HG02943 (cell line): ENCODE data around the gene GTPBP4.

Source experiments
- ATAC-seq: cut with Tn5 transposase; IDR thresholded peaks from one replicate; pipeline ENCODE4 v1.9.1; 2021; ENCODE audit warnings: mild to moderate bottlenecking, low read depth, moderate library complexity; ENCODE audit not compliant: unreplicated experiment

GTPBP4 gene

DNA sequence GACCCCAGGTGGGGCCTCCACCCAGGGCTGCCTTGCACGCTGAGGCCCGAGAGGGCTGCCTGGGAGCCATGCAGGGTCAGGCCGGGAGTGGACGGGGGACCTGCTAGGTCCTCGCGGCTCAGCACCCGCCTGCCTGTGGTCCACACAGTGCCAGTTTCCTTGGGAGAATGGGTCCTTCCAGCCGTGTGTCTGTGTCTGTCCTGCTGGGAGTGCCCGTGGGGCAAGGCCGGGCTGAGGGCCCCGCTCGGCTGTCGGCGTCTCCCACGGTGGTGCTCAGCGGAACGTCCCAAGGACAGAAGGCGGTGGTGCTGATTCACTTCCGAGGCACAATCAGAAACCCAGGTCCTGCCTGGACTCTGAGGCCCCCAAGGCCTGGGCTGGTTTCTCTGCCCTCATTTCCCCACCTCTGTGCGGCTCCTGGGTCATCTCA lies 23.2 kb upstream of the GTPBP4 start:
- ATAC-seq: no peak

- ATAC-seq: no peak
Measured at GRCh38 chr10:966466-967235, 21.6 kb upstream of the GTPBP4 start.

DNA sequence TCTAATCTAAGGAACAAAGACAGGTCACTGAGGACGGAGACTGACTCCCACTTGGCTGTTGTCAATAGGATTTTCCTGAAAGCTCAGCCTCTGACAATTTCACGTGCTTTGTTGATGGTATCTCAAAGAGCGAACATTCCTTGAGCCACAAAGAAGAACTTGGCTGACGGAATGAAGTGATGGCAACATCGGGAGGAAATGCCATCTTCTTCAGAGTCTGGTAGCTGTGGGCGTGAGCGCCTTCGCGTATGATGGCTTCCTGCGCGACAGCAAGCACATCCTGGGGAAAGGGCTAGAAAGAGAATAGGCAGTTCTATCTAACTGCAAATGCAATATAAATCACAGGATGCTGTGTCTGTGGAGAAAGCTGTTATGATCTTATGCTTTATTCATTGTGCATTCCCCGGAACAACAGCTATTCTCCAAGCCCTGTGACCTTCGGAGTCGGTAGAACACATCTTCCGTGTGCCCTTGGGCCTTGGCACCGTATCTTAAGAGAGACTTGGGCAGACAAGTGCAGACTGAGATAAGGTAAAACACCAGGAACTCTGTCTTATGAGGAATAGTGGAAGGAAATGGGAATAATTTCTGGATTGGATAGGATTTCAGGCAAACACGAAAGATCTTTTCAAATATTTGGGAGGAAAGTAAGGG lies 19.6 kb upstream of the GTPBP4 start:
- no peak for ATAC-seq

GRCh38 chr10:969473-970150 lies 18.6 kb upstream of the GTPBP4 start:
- ATAC-seq: no peak

DNA sequence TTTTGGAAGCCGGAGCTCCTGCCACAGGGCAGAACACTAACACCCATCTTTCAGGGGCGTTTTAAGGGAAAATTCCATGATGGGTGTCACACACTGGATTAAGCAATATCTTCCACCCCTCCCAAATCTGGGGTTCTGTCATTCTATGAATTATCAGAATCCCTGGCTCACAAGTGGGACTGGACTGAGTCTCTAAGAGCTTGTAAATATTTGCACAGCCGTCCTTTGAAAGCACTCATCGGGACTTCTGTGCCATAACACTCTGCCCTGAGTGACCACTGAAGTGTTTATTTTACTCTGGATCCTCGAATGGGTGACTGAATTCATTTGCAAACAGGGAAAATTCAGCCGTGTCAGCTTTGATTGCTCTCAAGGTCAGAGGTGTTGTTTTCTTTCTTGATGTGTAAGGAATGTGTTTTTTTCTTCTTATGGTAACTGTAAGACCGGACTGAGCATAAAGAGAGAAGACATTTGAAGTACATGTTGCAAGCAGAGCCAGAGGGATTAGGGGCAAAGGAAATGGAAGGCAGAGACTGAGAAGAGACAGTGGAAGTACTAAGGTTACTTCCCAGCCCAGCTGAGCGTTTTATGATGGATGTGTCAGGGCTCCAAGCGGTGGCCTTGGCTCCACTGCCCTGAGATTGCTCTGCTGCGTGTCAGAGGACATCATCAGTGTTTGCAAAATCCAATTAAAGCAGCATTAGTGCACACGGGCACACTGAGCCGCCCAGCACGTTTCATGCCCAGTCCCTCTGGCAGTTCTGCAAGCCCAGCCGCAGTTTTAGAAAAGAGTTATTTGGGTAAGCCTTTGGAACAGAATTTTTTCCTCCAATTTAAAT lies 17.7 kb upstream of the GTPBP4 start:
- no peak for ATAC-seq

DNA sequence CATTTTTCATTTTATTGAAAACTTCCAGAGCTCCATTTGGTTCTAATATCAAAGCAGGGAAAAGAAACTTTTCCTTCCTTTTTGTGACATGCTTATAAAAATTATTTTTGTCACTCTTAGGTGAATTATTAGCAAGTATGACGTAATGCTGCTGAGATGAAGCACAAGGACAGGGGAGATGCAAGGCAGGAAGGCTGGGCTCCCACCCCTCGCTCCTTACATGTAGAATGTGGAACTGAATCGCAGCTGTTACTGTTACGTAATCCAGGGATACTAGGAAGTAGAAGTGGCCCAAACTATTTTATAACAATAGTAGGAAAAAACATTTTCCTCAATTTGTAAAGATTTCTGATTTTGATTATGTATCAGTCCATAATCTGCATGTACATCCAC lies 17.1 kb upstream of the GTPBP4 start:
- ATAC-seq: no peak

DNA sequence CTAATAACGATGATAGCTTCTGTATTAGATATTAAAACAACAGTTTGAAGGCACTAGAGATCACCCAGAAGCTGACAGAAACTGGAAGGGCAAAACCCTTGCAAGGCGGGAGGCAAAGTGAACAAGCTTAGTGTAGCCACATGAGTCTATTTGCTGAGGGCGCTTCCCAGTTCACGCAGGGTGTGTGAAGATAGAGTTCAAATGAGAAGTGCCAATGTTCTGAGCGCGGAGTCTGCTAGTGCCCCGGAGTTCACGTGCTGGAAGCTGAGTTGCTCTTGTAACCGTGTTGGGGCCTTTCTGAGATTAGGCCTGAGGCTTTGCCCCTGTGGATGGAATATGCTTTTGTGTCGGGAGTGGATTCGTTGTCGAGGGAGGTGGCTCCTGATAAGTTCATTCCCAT lies 16.6 kb upstream of the GTPBP4 start:
- no peak for ATAC-seq

DNA sequence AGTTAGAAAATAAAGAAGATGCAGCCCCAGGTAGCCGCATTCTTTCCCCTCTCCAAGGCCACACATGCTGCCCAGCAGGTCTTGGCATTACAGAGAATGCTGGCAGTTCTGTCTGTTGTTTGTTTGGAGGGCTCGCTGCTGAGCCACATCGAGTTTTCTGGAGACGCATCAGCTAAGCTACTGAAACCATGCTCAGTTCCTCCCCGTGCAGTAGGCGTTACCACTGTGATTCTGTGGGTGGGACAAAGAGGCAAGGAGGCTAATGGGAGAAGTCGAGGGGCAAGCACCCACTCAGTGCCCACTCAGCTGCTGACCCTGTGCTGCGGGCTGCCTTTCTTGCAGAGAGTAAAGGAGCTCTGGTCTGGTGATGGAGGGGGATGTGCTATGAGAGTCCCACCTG lies 15.5 kb upstream of the GTPBP4 start:
- ATAC-seq: no peak

DNA sequence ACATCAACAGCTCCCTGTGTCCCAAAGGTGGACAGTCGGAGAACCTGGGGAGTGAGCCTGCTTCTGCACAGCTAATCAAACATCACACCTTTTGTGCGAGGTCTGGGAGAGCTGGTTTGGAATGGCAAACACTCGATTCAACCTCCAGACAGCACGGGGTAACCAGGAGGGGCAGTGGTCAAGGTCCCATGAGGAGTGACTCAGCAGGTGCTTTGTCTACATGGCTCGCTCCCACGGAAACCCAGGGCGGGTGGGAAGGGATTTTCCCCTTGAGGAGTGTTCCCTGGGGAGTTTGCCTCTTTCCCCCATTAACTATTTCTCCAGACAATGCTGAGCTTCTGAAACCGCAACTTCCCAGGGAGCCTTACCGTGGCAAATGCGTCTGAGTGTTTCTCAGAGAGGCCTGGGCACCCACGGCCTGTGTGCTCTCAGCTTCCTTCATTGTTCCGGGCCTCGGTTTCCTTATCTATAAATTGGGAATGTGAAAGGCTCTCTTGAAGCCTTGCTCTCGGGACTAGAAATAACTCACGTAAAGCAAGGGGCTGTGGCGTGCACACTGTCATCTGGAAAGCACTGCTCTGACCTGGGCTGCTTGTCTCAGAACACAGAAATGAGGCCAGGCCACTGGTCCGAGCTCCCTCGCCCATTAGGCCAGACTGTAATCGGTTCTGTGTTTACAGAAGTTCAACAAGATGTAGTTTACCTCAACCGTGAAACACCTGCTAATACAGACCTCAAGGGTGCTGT lies 14.0 kb upstream of the GTPBP4 start:
- ATAC-seq: no peak

DNA sequence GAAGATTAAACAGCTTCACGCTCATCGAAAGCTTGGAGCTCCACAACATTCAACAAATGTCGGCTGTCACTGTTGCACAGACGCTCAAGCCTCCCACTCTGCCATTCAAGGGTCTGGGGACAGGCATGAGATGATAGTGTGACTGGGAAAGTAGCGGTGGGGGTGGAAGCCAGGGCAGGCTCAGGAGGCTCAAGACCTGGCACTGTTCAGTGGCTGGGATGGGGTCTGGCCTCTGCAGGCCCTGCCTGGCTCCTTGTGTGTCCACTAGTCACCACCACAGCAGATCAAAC lies 13.5 kb upstream of the GTPBP4 start:
- no peak for ATAC-seq

DNA sequence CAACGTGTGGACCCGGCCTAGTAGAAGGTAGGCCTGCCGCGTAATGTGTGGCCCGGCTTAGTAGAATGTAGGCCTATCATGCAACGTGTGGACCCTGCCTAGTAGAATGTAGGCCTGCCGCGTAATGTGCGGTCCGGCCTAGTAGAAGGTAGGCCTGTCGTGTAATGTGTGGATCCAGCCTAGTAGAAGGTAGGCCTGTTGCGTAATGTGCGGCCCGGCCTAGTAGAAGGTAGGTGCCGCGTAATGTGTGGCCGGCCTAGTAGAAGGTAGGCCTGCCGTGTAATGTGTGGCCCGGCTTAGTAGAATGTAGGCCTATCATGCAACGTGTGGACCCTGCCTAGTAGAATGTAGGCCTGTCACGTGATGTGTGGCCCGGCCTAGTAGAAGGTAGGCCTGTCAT lies 11.9 kb upstream of the GTPBP4 start:
- no peak for ATAC-seq

DNA sequence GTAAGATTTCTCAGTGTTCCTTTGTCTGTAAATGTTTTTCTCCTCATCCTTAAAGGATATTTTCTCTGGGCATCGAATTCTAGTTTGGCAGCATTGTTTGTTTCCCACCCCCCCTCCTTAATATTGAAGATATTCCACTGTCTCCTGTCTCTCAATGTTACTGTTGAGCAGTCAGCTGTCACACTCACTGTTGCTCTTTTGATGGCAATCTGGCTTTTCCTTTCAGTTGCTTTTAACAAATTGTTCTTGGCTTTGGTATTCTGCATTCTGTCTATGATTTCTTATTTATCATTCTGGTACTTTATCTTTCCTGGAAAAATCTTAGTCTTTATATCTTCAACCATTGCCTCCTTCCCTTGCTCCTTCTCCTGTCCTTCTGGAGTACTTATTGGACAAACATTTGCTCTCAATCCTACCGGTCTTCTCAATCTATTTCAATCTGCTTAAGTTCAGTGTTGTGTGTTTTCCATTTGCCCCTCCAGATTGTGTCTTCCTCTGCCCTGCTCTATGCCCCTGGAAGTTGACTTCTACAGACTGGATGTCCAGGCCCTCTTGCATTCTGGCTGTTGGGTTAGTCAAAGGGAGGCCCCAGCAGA lies 9.3 kb upstream of the GTPBP4 start:
- ATAC-seq: no peak

DNA sequence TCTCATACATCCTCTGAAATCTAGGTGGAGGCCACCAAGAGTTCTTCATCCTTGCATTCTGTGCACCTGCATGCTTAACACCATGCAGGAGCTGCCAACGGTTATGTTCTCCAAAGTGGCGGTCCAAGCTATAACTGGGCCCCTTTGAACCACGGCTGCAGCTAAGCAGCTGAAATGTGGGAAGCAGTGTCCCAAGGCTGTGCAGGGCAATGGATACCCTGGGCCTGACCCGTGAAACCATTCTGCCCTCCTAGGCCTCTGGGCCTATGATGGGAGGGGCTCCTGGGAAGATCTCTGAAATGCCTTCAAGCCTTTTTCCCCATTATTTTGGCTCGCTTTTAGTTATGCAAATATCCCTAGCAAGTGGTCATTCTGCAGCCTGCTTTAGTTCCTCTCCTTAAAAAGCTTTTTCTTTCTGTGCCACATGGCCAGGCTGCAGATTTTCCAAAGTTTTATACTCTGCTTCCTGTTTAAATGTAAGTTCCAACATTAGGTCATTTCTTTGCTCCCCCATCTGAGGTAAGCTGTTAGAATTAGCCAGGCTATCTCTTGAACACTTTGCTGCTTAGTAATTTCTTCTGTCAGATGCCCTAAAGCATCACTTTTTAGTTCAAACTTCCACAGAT lies 7.7 kb upstream of the GTPBP4 start:
- ATAC-seq: no peak

DNA sequence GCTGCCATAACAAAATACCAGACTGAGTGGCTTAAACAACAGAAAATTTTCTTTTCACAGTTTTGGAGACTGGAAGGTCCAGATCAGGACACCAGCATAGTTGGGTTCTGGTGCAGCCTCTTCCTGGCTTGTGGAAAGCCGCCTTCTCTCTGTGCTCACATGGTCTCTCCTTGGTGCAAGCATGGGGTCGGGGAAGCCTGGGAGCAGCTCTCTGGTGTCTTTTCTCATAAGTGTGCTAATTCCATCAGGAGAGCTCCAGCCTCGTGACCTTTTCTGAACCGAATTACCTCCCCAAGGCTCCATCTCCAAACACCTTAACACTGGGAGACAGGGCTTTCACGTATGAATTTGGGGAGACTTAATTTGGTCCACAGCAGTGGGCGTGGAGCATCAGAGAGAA lies 4.8 kb upstream of the GTPBP4 start:
- ATAC-seq: no peak

DNA sequence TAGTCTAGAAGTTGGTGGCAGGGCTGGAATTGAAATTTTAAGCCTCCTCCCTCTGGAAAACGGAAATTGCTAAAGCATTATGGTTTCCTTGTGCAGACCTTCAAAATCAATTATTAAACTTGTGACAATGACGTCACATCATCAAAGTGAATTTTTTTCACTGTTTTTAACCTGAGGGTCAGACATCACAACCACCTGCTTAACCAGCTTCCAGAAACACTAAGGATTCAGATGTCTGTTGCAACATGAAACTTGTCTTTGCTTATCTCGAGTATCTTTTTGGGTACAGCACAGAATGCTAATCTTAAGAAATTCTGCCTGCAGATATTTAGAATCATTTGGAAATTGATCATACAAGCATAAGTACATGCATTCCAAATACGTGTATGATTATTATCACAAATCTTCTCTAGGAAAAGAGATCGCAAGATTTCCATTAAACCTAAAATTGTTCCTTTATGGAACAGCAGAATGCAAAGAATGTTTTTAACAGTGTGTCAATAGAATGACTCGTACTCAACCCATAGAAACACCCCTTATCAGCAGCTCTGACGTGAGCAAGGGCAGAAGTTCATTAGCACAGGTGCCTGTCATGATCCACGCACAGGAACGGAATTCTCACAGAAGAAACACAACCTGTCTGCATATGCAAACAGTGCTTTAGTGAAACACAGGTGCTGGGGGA lies 4.1 kb upstream of the GTPBP4 start:
- ATAC-seq: no peak

DNA sequence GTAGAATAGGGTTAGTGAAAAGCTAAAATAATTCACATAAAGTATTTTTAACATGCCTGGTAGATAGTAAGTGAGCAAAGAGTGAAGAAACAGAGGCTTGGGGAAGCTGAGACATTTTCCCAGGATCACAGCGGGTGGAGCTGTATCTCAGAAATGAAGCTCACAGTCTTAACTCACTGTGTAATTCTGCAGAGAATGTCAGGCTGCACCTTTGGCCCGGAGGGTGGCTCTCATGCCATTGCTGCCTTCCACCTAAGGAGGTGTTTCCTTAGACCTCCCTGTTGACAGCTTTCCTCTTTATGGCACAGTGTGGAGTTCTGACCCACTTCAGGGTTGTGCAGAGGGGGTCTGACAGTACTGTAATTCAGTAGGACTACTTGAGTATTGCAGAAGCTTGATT lies 2.9 kb upstream of the GTPBP4 start:
- no peak for ATAC-seq

DNA sequence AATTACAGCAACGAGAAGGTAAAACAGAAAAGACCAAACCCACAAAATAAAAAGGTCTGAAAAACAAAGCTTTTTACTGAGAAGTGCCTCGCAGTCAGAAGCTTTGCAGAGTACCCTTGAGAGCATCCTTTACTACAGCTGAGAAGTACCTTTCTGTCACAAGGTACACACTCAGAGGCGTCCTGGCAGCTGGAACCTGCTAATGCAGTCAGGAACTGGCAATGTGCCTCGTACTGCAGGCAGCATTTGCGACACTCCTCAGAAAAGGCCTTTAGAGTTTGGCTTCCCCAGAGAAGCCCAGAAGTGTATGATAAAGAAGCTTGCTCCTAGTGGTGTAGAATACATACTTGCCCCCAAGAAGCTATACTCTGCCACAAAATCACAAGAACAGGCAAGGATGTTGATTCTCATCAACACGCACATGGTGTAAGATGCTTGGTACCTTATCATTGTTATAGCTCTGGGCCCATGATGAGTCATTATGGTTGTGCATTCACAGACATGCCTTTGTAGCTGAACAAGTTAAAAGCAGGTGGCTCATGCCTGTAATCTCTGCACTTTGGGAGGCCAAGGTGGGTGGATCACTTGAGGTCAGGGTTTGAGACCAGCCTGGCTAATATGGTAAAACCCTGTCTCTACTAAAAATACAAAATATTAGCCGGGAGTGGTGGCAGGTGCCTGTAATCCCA lies 2.0 kb upstream of the GTPBP4 start:
- ATAC-seq: no peak

DNA sequence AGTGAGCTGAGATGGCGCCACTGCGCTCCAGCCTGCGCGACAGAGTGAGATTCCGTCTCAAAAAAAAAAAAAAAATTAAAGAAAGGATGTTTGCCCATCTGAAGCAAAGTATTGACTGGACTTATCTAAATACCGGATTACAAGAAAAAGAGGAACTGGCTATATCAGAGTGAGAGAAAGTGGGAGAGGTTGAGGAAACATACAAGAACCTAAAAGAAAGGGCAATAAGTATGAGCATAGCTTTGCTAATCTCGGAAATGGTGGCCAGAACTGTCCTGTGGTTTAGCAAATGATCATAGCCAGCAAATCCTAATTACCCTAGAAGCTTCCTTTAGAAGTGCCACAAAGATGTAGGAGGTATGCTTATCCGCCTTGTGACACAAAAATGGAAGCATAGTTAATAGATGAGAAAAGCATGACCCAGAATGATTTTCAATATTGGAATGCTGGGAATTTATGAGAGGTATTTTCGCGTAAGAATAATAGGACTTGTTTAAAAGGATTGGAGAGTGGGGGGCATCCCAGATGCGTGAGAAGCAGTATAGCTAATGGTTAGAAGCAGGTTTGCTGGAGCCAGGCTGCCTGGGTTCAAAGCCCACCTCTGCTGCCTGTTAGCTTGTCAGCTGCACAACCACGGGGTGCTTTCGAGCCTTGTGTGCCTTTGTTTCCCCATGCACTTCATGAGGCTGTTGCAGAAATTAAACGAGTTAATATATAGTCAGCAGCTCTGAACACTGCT lies 1.2 kb upstream of the GTPBP4 start:
- ATAC-seq: no peak
